ENCODE data around the gene CEACAM4. TPM values are rescaled to one million over a fixed set of nuclear protein-coding genes. Genes with fewer than 3 reads are reported as not detected.
A peak's percentile ranks its signal among the peaks of the same experiment; 100 is the strongest.

CEACAM4 gene
- total and polyA plus RNA-seq, 9 of the 15 experiments (the other 6 are each of a cell fraction or from before 2014, with no cell fraction given): not detected

- 2% methylated on average over 4 of the region's 4 CpGs for WGBS (ENCODE audit: insufficient coverage, low coverage, missing lambda C conversion rate)
- ATAC-seq: peak; percentile 89
- H3K4me3 ChIP-seq: no peak overlapping the region
- intact Hi-C loops (cut with micrococcal nuclease) (no loop called here), in situ Hi-C loops (cut with MboI) (no loop called here)
- H3K36me3 ChIP-seq (ENCODE audit: control insufficient read depth, insufficient read depth, low read length): no peaks in the 10 kb centered on the region
- no peaks in the 10 kb centered on the region for H3K4me1 ChIP-seq (replicated peaks in 1 of 2; ENCODE audit: control insufficient read depth in 2 of 2, insufficient read depth in 2 of 2, low read length in 2 of 2)
- H4K20me1 ChIP-seq (replicated peaks; ENCODE audit: control insufficient read depth, insufficient read depth, low read length): no peaks in the 10 kb centered on the region
- ChIA-PET CTCF (ENCODE audit: low intra/inter-chr PET ratio) (interaction anchor here (0.7 to 2.8 kb wide), 6 partner anchors 24 to 160 kb away, joined by 3 to 8 read pairs (median 4); no protein-coding TSS in a partner anchor), POLR2A (no interaction called here)
- no peak overlapping the region for H3K27ac ChIP-seq (ENCODE audit: extremely low read depth, low read depth, low read length)
- no peak overlapping the region for H3K9ac ChIP-seq (ENCODE audit: insufficient read depth in 1 of 2, low read depth in 2 of 2, low read length in 2 of 2)
- peak; percentile 97 for FAIRE-seq
- DNase-seq (ENCODE audit: extremely low read depth in 1 of 4, low spot score in 3 of 4): peak; percentile 48 to 80 (median 58)
- no peaks in the 10 kb centered on the region for H3K9me1 ChIP-seq (ENCODE audit: control insufficient read depth, insufficient read depth, low read length)
- no peaks in the 10 kb centered on the region for H3K27me3 ChIP-seq (ENCODE audit: control insufficient read depth in 2 of 2, insufficient read depth in 2 of 2, low read length in 2 of 2)
- no TSS peak for BruUV-seq (replicated peaks)
- no peaks in the 10 kb centered on the region for H3K9me3 ChIP-seq (replicated peaks; ENCODE audit: control insufficient read depth, insufficient read depth, low read depth, low read length)
- no peaks in the 10 kb centered on the region for H3K79me2 ChIP-seq (ENCODE audit: control insufficient read depth, insufficient read depth, low read length)
- no peak overlapping the region for H2AFZ ChIP-seq (ENCODE audit: low read depth, low read length)
- H3K4me2 ChIP-seq (ENCODE audit: insufficient read depth, low read length): no peak overlapping the region
- TF ChIP-seq TEAD4 (IDR thresholded peaks at IDR 0.05; ENCODE audit: low read length) (peak; percentile 46), TEAD4 (CRISPR knock-in tag; IDR thresholded peaks at IDR 0.05; ENCODE audit: borderline replicate concordance) (no peak), CREM (IDR thresholded peaks at IDR 0.05; ENCODE audit: low read depth) (peak; percentile 25; the same call in 1 of the 2 replicates), TEAD1 (CRISPR knock-in tag; IDR thresholded peaks at IDR 0.05) (peak in 1 of 2 experiments; percentile 43; a peak in 1 of 4 replicates), DEAF1 (CRISPR knock-in tag; IDR thresholded peaks at IDR 0.05) (peak; percentile 19; the same call in 1 of the 2 replicates), RB1 (IDR thresholded peaks at IDR 0.05; ENCODE audit: low read depth) (peak; percentile 41; the same call in 1 of the 2 replicates), NEUROD1 (IDR thresholded peaks at IDR 0.05; ENCODE audit: borderline replicate concordance, low read depth, low read length, partially characterized antibody) (no peak), HMGN3 (IDR thresholded peaks at IDR 0.05; ENCODE audit: borderline replicate concordance, extremely low read depth, insufficient read length, low read depth, low read length) (no peak), EHMT2 (IDR thresholded peaks at IDR 0.05) (peak; percentile 25; the same call in 1 of the 2 replicates), NFIC (IDR thresholded peaks at IDR 0.05) (peak; percentile 97), ZNF197 (CRISPR knock-in tag; IDR thresholded peaks at IDR 0.05; ENCODE audit: low read depth) (peak; percentile 41; the same call in 1 of the 2 replicates), CTCF (IDR thresholded peaks at IDR 0.05 in 2 of 3, conservative IDR thresholded peaks at IDR 0.05 in 1 of 3; ENCODE audit: insufficient read depth in 2 of 3, low read depth in 1 of 3, low read length in 3 of 3) (peak; percentile 76 to 85 (median 80)), FOXK2 (conservative IDR thresholded peaks at IDR 0.05 in 1 of 2, IDR thresholded peaks at IDR 0.05 in 1 of 2; ENCODE audit: low read depth in 2 of 2) (peak; percentile 21 to 56; a peak in 2 of 4 replicates), SMC3 (conservative IDR thresholded peaks at IDR 0.05; ENCODE audit: insufficient read depth, low read depth, low read length) (0 out of 2 replicates have a peak, but pooled peaks have one; percentile 11), DIDO1 (tag; IDR thresholded peaks at IDR 0.05; ENCODE audit: low read depth) (no peak), HNRNPUL1 (IDR thresholded peaks at IDR 0.05; ENCODE audit: low read length) (no peak), JUND (IDR thresholded peaks at IDR 0.05; ENCODE audit: borderline replicate concordance, low read depth, low read length) (peak; percentile 62), JUND (tag; IDR thresholded peaks at IDR 0.05; ENCODE audit: borderline replicate concordance, low read depth, low read length) (no peak), ZNF384 (IDR thresholded peaks at IDR 0.05; ENCODE audit: low read depth, low read length) (peak; percentile 49; the same call in 1 of the 2 replicates), PTBP1 (IDR thresholded peaks at IDR 0.05; ENCODE audit: low read depth, low read length) (no peak)
These were observed 31.5 kb downstream of the CEACAM4 start for GRCh38 chr19:41595258-41595889.
